Hematopoietic multipotent progenitor cell (in vitro differentiated cells): ENCODE measurements around the gene ARFIP1. TPM values are rescaled to one million over a fixed set of nuclear protein-coding genes. Genes with fewer than 3 reads are reported as not detected.
A peak's percentile ranks its signal among the peaks of the same experiment; 100 is the strongest.

ENCODE experiments used
- DNase-seq, 3 donors: peaks; one replicate each; pipeline ENCODE4 v3.0.0-alpha.2; 2011 to 2015; ENCODE audit warnings: low read depth in 2 of 3, low spot score in 2 of 3
- total RNA-seq: library from RNA; depleted of rRNA; stranded (reverse); fragments of >200 nt; gene quantifications from one replicate; pipeline ENCODE4 v1.2.3, GENCODE V29; 2012

ARFIP1 gene
- total RNA-seq, 1 donor = 8.9 TPM

DNA sequence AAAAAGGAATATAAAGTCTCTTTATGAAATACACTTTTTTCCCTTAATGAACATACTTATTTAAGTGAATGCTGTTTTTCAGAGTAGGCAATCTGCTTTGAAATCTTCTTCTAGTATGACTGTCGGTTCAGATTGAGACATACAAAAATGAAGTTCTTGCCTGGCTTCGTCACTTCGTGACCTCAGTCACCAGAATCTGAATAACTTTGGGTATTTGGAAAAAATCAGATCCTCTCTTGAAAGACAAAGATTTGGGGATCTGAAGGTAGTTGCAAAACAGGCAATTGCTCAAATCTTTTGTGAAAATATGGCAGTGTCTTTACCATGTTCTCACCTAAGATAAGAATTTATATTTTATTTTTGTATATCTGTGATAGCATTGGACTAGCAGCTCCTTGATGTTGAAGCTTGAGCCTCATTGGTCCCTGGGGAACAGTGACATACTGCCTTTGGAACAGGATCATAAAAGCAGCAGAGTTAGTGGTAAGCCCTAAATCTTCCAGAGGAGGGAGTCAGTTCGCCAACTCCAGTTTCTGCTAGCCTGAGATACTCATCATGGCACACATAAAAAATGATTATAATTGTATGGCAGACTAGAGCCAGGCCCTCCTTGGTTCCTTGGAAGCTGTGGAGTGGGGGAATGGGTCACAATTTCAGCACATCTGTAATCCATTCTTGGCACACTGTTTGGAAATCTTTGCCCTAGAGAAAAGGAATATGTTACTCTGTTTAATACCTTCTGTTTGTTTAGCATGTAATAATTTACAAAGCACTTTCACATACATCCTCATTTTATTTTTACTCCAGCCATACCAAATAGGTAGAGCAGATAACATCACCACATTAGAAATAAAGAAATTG, 5.0 kb downstream of the ARFIP1 start:
- DNase-seq = peak in 1 of 3 donors; percentile 26

DNA sequence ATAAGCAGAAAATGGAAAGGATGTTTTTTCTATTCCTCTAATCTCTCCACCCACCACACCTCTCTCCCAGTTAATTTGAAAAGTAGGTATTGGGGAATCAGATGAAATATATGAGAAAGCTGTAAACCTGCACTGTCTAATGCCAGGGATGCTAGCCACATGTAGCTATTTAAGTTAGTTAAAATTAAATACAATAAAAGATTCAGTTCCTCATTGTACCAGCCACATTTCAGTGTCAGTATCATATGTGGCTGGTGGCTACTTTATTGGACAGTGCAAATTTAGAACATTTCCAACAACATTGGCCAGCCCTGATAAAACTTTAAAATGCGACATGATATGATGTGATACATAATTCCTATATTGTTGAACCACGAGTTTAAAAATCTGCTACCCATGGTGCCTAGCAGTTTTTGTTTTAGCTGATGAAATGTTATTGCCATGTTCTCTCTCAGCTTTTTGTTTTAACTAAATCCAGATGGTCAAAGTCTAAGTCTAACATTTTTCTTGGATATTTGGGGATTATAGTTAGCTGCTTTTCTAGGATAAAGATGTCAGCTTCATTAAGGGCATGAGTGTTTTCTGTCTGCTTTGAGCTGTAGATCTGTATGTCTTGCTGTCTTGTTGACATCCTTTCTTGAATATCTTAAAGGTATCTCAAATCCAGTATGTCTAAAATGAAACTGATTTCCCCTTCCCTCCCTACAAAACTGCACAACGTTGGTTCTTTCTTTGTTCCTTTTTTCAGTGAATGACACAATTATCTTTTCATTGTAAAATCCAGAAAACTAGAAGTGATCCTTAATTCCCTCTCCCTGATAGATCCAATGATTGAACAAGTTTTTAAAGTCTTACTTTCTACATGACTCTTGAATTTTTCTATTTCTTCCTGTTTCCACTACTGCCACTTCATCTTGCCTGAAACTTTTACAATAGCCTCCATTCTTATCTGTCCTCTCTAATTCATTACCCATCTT, 6.2 kb downstream of the ARFIP1 start:
- no peak for DNase-seq

DNA sequence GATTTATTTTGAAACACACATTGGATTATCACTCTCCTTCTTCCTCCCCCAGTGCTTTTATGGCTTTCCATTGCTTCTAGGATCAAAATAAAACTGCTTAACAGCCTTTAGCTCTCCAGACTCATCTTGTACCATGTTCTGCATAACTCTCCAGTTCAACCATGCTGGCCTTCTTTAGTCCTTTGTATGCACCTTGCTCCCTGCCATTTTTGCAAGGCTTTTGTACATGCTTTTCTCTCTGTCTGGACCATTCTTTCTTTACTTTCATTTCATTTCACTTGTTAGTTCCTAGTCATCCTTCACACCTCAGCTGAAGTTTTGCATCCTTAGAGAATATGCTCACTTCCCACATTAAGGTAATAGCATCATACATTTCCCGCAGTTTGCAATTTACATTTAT, 6.9 kb downstream of the ARFIP1 start:
- no peak for DNase-seq

DNA sequence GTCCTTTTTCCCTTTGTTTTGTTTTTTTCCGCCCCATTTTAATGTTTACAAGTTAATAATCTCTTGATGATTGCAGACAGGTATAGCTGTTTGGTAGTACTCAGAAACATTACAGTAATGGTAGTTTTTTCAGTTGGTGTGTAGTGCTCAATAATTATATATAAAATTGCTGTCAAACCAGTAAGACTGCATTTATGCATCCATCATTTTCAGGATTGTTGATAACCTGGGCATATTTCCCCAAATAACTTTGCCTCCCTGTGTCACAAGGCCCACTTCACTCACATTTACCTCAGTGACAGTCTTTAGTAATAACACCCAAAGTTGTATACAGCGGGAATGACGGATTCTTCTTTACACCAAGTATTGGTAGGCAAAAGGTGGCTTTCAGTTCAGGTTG, 16.1 kb downstream of the ARFIP1 start:
- no peak for DNase-seq

DNA sequence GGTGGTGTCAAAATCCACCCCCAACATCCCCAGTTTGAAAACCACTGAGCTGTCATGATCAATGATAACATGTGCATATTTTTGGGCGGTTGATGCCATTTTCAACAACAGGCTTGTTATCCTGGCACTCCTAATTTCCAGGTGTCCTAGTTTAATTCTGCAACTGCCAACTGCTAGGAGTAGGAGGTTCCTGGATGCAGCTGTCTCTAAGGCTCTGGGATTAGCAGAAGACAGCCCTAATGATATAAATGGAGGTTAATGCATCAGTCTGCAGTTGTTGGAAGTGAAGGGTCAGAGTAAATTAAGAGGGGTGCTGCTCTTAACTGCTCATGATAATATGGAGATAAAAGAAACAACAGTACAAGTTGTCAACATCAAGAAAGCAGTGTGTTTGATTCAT, 23.8 kb downstream of the ARFIP1 start:
- DNase-seq = no peak

DNA sequence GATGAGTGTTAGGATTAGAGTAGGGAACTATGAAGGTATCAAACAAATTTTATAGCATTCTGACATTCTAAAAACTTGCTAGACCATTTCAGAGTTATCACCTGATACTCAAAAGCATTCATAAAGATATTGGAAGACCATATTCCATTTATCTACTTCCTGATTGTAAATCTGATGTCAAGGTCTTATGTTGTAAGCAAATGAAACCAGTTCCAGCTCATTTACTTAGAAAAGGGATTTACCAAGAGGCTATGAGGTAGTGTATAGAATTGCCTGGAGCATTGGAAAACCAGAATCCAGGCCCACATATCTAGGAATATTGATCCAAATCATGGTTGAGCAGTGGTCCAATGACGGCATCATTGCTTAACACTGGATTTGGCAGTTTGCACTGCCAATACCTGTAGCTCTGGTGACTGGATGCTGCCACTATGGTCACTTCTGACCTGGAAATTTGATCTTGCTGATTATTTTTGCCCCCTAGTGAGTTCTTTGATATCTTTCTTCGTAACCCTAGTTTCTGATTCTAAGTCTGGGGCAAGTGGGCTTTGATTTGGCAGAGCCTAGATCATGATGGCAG, 25.4 kb downstream of the ARFIP1 start:
- no peak for DNase-seq

DNA sequence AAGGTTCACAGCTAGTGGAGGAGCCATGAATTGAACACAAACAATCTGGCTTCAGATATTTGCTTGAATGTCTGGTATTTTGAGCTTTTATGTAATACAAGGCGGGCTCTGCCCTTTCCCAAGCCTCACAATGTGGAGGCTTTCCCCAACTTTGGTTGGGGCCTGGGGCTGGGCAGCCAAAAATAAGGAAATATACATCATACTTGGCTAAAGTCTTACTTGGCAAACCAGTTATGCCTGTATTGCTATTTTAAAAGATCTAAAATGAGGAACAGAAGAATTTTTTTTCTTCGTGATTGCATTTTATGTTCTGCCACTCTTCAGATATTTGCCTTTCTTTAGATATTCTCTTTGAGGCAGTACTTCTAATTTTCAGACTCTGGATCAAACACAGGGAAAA, 26.1 kb downstream of the ARFIP1 start:
- no peak for DNase-seq

DNA sequence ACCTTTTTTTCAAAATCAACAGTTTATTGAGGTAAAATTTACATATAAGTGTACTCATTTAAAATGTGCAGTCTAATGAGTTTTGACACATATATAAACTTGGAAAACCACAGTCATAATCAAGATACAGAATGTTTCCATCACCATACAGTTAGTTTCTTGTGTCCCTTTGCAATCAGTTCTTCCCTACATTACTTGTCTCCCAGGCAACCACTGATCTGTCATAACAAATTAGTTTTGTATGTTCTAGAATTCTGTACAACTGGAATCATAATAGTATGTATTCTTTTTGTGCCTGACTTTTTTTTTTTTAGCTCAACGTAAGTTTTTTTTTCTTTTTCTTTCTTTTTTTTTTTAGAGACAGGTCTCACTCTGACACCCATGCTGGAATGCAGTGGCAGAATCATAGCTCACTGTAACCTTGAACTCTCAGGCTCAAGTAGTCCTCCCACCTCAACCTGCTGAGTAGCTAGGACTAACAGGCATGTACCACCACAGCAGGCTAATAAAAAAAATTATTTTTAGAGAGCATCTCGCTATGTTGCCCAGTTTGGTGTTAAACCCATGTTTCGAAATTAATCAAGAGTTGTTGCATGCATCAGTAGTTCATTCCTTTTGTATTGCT, 26.9 kb downstream of the ARFIP1 start:
- peak in 1 of 3 donors; percentile 25 for DNase-seq

DNA sequence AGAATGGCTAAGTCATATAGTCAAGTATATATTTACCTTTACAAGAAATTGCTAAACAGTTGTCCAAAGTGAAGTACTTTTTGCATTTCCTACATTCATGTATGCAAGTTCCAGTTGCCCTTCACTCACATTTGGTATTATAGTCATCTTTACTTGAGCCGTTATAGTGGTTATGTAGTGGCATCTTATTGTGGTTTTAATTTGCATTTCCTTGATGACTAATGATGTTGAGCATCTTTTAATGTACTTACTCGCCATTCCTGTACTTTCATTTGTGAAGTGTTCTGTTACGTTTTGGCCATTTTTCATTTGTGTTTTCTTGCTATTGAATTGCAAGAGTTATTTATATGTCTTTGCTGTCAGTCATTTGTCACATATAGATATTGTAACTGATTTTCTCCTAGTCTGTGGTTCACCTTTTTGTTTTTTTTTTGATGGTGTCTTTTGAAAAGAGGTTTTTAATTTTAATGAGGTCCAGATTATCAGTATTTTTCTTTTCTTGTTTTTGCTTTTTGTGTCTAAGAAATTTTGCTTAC, 27.6 kb downstream of the ARFIP1 start:
- DNase-seq = peak in 1 of 3 donors; percentile 8

DNA sequence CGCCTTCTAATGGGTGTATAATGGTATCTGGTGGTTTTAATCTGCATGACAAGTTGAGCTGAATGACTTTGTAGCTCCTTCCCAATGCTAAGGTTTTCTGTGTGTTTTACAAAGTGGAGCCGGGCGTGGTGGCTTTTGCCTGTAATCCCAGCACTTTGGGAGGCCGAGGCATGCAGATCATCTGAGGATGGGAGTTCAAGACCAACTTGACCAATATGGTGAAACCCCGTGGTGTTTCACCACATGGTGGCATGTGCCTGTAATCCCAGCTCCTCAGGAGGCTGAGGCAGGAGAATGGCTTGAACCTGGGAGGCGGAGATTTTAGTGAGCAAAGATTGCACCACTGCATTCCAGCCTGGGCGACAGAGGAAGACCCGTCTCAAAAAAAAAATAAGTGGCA, 28.9 kb downstream of the ARFIP1 start:
- no peak for DNase-seq

DNA sequence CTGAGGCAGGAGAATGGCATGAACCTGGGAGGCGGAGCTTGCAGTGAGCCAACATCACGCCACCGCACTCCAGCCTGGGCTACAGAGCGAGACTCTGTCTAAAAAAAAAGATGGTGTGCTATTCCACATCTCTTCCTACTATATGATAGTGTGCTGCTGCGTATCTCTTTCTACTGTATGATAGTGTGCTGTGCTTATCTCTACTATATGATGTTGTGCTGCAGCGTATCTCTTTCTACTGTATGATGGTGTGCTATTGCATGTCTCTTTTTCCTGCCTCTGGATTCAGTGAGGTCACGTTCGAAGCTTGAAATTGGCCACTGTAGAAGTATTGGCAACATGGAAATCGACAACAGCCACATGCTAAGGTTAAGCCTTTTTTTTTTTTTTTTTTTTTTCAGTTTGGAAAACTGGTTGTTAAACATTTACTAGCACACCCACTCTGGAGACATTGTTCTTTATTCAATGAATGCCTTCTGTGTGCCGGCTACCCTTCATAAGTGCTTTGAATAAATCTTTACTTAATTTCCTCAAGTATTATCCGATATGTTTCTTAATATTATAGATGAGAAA, 31.0 kb downstream of the ARFIP1 start:
- DNase-seq = no peak

DNA sequence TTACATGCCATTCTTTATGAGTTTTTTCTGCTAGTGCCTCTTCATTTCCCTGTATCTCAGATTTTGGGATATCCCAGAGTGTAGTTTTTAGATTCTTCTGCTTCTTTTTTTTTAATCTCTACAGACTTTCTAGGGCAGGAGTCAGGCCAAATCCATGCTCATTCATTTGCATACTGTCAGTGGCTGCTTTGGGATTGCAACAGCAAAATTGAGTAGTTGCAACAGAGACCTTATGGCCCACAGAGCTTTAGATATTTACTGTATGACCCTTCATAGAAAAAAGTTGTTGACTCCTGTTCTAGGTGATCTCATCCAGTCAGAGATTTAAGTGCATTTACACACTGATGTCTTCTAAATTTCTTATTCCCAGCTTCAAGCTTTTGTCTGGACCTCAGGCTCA, 35.3 kb downstream of the ARFIP1 start:
- no peak for DNase-seq

DNA sequence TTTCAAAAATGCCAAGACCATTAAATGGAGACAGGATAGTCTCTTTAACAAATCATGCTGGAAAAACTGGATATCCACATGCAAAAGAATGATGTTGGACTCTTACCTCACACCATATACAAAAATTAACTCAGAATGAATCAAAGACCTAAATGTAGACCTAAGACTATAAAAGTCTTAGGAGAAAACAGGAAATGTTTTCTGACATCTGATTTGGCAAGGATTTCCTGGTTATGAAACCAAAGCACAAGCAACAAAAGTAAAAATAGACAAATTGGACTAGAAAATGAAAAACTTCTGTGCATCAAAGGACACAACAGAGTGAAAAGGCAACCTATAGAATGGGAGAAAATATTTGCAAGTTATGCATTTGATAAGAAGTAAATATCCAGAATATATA, 37.6 kb downstream of the ARFIP1 start:
- no peak for DNase-seq

DNA sequence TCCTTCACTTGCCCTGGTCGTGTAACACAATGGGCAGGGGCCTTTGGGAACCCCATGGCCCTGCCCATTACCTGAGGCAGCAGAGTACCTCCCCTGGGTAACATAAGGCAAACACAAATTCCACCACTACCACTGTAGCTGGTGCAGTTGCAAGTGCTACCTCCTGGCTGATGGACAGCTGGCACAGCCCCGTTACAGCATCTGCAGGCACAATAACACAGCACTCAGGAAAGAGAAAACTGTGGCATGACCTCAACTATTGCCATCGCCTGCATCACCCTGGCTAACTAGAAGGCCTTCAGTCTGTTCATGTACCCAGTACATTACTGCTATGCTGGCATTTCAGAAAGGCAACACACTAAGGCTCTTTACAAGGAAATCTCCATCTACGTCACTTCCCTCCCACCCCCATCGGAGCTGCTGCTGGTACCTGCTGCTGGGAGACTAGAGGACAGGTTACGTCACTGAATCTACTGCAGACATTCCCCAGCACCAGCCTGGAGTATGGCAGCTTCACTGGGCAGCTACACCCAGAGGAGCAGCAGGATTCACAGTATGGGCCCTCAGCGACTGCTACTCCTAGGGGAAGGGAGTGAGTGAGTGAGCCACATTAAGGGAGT, 39.4 kb downstream of the ARFIP1 start:
- no peak for DNase-seq

DNA sequence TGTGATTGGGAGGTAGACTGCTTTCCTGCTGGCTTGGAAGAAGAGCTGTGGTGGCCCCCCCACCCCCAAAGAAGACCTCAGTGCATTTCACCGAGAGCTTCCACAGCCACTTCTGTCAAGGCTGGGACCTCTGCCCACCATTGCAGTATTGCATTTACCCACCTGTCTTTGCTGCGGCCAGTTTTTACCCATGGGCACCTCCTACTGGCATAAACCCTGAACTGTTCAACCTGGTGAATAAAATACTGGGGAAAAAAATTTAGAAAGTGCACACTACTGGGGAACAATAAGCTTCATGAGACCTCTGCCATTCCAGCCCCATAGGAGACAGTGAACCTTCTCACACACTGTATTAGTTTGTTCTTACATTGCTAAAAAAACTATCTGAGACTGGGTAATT, 40.3 kb downstream of the ARFIP1 start:
- no peak for DNase-seq

DNA sequence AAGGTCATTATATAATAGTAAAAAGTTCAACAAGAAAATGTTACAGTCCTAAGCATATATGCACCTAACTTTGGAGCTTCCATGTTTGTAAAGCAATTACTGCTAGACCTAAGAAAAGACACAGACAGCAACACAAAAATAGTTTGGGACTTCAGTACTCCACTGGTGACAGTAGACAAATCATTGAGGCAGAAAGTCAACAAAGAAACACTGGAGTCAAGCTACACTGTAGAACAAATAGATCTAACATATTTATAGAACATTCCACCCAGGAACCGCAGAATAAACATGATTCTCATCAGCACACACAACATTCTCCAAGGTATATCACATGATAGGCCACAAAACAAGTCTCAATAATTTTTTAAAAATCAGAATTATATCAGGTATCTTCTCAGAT, 42.6 kb downstream of the ARFIP1 start:
- DNase-seq = no peak

DNA sequence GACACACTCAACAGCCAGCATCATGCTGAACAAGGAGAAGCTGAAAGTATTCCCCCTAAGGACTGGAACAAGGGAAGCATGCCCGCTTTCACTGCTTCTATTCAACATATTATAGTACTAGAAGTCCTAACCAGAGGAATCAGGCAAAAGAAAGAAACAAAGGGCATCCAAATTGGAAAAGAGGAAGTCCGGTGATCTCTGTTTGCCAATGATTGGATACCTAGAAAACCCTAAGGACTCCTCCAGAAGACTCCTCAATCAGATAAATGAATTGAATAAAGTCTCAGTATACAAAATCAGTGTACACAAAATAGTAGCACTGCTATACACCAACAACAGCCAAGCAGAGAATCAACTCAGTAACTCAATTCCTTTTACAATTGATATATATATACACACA, 44.8 kb downstream of the ARFIP1 start:
- no peak for DNase-seq

DNA sequence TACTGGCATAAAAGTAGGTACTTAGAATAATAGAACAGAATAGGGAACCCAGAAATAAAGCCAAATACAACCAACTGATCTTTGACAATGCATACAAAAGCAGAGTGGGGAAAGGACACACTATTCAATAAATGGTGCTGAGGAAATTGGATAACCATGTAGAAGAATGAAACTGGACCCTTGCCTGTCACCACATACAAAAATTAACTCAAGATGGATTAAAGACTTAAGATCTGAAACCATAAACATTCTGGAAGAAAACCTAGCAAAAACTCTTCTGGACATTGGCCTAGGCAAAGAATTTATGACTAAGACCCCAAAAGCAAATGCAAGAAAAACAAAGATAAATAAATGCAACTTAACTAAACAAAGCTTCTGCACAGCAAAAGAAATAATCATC, 45.6 kb downstream of the ARFIP1 start:
- no peak for DNase-seq

DNA sequence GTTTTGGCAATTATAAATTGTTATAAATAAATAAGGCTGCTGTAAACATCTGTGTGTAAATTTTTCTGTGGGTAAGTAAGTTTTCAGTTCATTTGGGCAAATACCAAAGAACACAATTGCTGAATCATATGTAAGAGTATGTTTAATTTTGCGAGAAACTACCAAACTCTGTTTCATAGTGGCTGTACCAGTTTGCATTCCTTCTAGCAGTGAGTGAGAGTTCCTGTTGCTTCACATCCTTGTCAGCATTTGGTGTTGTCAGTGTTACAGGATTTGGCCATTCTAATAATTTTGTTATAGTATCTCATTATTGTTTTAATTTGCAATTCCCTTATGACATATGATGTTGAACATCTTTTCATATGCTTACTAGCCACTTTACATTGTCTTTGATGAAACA, 48.4 kb downstream of the ARFIP1 start:
- no peak for DNase-seq

DNA sequence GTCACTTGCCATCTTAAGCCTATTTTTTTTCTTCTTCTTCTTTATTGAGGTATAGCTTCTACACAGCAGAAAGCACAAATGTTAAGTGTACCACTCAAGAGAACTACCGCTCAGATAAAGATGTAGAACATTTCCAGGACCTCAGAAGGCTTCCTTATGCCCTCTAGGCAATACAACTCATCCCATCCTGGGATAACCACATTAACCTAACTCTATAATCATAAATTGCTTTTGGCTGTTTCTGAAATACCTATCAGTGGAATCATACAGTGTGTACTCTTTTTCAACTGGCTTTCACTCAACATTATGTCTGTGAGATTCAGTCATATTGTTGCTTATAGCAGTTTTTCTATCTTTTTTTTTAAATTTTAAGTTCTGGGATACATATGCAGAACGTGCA, 51.7 kb downstream of the ARFIP1 start:
- DNase-seq = no peak
